AG09309 (cell line): ENCODE results near the gene LAMP1.

Experiments used
- DNase-seq: peaks from one replicate; pipeline ENCODE4 v3.0.0-alpha.2; 2010; ENCODE audit warnings: low read depth
- H3K4me3 ChIP-seq: 2 replicates; pipeline ENCODE4 v1.5.1; 2011; ENCODE audit warnings: mild to moderate bottlenecking, low read depth, low read length, moderate library complexity; ENCODE audit not compliant: control insufficient read depth
- TF ChIP-seq, protein P1 (sequence below): IDR thresholded peaks from 2 replicates; pipeline ENCODE4 v1.5.1; 2011; ENCODE audit warnings: mild to moderate bottlenecking, low read depth, low read length, inconsistent platforms; ENCODE audit not compliant: insufficient read depth, control insufficient read depth; ENCODE audit errors: missing control alignments

The LAMP1 gene

DNA sequence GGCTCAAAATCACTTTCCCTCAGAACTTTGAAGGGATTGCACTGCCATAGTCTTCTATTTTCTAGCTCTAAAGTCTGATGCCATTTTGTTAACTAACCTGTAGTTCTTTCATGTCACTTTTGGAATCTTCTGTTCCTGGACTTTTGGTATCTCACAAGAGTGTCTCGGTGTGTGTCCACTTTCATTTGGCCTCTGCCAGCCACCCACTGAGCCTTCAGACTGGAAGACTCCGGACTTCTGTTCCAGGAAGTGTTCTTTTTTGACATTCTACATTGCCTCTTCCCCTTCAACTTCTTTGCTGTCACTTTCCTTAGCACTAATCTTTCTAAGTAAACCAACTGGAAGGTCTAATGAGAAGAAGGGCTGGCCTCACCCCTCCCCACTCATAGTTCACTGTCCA is 25.0 kb upstream of the LAMP1 start:
- no peak for DNase-seq
- TF ChIP-seq, protein P1, sequence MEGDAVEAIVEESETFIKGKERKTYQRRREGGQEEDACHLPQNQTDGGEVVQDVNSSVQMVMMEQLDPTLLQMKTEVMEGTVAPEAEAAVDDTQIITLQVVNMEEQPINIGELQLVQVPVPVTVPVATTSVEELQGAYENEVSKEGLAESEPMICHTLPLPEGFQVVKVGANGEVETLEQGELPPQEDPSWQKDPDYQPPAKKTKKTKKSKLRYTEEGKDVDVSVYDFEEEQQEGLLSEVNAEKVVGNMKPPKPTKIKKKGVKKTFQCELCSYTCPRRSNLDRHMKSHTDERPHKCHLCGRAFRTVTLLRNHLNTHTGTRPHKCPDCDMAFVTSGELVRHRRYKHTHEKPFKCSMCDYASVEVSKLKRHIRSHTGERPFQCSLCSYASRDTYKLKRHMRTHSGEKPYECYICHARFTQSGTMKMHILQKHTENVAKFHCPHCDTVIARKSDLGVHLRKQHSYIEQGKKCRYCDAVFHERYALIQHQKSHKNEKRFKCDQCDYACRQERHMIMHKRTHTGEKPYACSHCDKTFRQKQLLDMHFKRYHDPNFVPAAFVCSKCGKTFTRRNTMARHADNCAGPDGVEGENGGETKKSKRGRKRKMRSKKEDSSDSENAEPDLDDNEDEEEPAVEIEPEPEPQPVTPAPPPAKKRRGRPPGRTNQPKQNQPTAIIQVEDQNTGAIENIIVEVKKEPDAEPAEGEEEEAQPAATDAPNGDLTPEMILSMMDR = no peak
- no peak overlapping the region for H3K4me3 ChIP-seq

- no peak overlapping the region for H3K4me3 ChIP-seq
- DNase-seq = no peak
- TF ChIP-seq, protein P1 = no peak
These were observed 24.3 kb upstream of the LAMP1 start for GRCh38 chr13:113272701-113273181.

GRCh38 chr13:113273321-113273720 is 23.7 kb upstream of the LAMP1 start:
- DNase-seq = no peak
- no peak overlapping the region for H3K4me3 ChIP-seq
- TF ChIP-seq, protein P1 = no peak

- H3K4me3 ChIP-seq = no peak overlapping the region
- TF ChIP-seq, protein P1 = no peak
- peak; percentile 57 for DNase-seq
These were observed 23.0 kb upstream of the LAMP1 start for GRCh38 chr13:113273851-113274590.

- TF ChIP-seq, protein P1 = no peak
- DNase-seq = no peak
- H3K4me3 ChIP-seq = no peak overlapping the region
These were observed 22.3 kb upstream of the LAMP1 start for GRCh38 chr13:113274721-113275120.

DNA sequence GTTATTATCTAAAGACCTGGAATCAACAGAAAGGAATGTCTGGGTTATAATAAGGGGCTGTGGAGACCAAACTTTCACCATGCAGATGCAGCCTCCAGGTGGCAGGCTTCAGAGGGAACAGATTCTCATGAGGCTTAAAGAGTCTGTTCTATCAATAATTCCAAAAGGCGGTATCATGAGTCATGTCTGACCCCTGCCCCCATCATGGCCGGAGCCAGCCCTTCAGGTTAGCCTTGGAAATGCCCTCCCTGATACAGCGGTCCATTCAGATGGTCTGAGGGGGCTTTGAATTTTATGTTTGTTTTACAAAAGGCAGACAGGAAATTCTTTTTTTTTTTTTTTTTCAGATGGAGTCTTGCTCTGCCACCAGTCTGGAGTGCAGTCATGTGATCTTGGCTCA is 21.7 kb upstream of the LAMP1 start:
- TF ChIP-seq, protein P1 = peak; percentile 68
- H3K4me3 ChIP-seq = no peak overlapping the region

GRCh38 chr13:113280126-113280525 is 16.9 kb upstream of the LAMP1 start:
- TF ChIP-seq, protein P1 = no peak
- no peak overlapping the region for H3K4me3 ChIP-seq
- DNase-seq = no peak

More for the DNA sequence above, 21.7 kb upstream of the LAMP1 start:
- peak; percentile 17 for DNase-seq
